Measurements from ENCODE around the gene TMEM139. TPM values are rescaled to one million over a fixed set of nuclear protein-coding genes. Genes with fewer than 3 reads are reported as not detected.

TMEM139 gene
- total RNA-seq (0.19 TPM), polyA plus RNA-seq (0.64 TPM)
- long read RNA-seq, donor 1, result 0 reads
- long read RNA-seq, donor 2, result 0 reads
- long read RNA-seq, donor 3, result 0 reads
- long read RNA-seq, donor 4, result 0 reads
- long read RNA-seq, donor 5, partial matches to known transcripts, result 0 of 4 reads
- long read RNA-seq, donor 5, other reads (novel, unspliced or antisense), result 0 of 4 reads
- long read RNA-seq, donor 6, result 0 reads
- long read RNA-seq, donor 7, result 0 reads
- long read RNA-seq, donor 8, result 0 reads
- long read RNA-seq, donor 9, result 0 reads
- long read RNA-seq, donor 10, result 0 reads

DNA sequence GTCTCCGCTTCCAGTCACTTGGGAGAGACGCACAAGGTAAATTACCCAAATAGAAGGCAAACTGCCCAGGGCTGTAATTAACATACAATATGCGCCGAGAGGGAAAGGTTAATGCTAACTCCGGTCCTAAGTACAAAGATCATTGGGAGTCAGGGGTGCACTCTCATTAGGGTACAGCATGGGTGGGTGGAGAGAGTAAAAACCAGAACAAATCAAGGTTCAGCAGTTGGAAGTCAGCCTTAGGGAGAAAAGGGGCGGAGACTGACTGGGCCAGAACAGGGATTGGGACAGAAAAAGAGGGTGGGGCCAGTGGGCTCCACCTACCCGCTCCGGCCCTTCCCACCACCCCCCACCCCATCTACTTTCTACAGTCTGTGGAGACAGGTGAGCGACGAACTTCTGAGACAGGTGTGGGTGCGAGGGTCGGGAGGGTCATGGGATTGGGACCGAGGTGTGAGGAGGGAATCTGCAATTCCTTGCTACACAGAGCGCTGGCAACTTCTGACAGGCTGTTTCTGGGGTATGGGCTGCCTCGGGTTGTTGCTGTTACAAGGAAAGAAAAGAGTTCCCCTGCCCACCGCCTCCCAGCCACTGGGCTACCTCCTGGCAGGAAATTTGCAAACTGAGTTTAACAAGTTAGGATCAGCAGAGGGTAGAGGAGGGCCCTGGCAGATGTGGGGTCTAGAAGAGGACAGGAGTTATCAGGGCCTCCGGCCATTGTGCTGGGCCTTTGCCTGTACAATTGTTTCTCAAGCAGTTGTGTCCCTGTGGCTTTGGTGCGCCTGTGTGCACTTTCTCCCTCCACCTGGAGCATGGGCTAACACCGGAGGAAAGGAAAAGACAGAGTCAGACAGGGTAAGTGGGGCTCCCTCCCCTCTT lies at the start of gene TMEM139:
TMEM139 (plus strand) TSS at position 368 of the 879 bp plus-strand sequence. CDS start 1,000 bp downstream, outside the sequence.
- WGBS, result 97% methylated on average over 19 of the region's 19 CpGs
- peak within 1 kb of the TSS in 1 of 2 donors; percentile 1 for H3K27ac ChIP-seq (ENCODE audit: low read depth in 1 of 2, low read length in 1 of 2)
- no peak within 1 kb of the TSS for H3K4me3 ChIP-seq (ENCODE audit: low read length in 2 of 2)

DNA sequence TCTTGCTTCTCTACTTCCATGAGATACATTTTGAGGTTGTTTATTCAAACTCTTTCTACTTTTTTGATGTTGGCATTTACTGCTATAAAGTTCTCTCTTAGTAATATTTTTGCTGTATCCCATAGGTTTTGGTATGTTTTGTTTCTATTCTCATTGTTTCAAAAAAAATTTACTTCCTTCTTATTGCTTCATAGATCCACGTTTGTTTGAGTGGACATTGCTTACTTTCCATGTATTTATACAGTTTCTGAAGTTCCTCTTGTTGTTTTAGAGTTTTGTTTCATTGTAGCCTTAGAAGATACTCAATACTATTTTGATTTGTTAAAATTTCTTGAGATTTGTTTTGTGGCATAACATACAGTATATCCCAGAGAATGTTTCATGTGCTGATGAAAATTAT lies 49.2 kb upstream of the TMEM139 start:
- 84% methylated on average over 1 of the region's 1 CpG for WGBS

More for the DNA sequence above, at the start of gene TMEM139:
- peaks cover 0 to 7% of the 10 kb centered on the region in 2 donors for H3K9me3 ChIP-seq (ENCODE audit: control insufficient read depth in 2 of 2, insufficient read depth in 1 of 2, low read length in 1 of 2)
- no peak for DNase-seq (ENCODE audit: low read depth in 6 of 9, low spot score in 9 of 9)
- H3K4me1 ChIP-seq (ENCODE audit: control insufficient read depth in 2 of 2, insufficient read depth in 2 of 2, low read length in 2 of 2), result peaks cover 17 to 38% of the 10 kb centered on the region in 2 donors
- no peaks in the 10 kb centered on the region for H3K27me3 ChIP-seq (ENCODE audit: control insufficient read depth in 2 of 2, insufficient read depth in 1 of 2, low read length in 1 of 2)
- H3K36me3 ChIP-seq (ENCODE audit: control insufficient read depth in 2 of 2, insufficient read depth in 2 of 2, low read length in 1 of 2), result no peaks in the 10 kb centered on the region

DNA sequence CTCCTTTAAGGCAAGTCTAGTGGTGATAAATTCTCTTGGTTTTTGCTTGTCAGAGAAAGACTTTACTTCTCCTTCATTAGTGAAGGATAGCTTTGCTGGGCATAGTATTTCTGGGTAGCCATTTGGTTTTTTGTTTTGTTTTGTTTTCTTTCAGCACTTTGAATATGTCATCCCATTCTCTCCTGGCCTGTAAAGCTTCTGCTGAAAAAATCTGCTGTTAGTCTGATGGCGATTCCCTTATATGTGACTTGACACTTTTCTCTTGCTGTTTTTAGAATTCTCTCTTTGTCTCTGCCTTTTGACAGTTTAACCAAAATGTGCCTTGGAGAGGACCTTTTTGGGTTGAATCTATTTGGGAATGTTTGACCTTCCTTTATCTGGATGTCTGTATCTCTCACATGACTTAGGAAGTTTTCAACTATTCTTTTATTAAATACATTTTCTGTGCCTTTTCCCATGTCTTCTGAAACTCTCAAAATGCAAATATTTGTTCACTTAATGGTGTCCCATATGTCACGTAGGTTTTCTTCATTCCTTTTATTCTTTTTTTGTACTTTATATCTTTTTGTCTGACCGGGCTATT lies 48.3 kb upstream of the TMEM139 start:
- H3K36me3 ChIP-seq (ENCODE audit: control insufficient read depth in 2 of 2, insufficient read depth in 2 of 2, low read length in 1 of 2), result no peaks in the 10 kb centered on the region
- no peaks in the 10 kb centered on the region for H3K4me1 ChIP-seq (ENCODE audit: control insufficient read depth in 2 of 2, insufficient read depth in 2 of 2, low read length in 2 of 2)
- no peak overlapping the region for H3K4me3 ChIP-seq (ENCODE audit: low read length in 2 of 2)
- 99% methylated on average over 3 of the region's 3 CpGs for WGBS
- no peaks in the 10 kb centered on the region for H3K27me3 ChIP-seq (ENCODE audit: control insufficient read depth in 2 of 2, insufficient read depth in 1 of 2, low read length in 1 of 2)
- peaks cover 0 to 5% of the 10 kb centered on the region in 2 donors for H3K9me3 ChIP-seq (ENCODE audit: control insufficient read depth in 2 of 2, insufficient read depth in 1 of 2, low read length in 1 of 2)
- DNase-seq (ENCODE audit: low read depth in 6 of 9, low spot score in 9 of 9), result no peak
- H3K27ac ChIP-seq (ENCODE audit: low read depth in 1 of 2, low read length in 1 of 2), result no peak overlapping the region

More for the DNA sequence above, 49.2 kb upstream of the TMEM139 start:
- H3K27me3 ChIP-seq (ENCODE audit: control insufficient read depth in 2 of 2, insufficient read depth in 1 of 2, low read length in 1 of 2), result no peaks in the 10 kb centered on the region
- H3K9me3 ChIP-seq (ENCODE audit: control insufficient read depth in 2 of 2, insufficient read depth in 1 of 2, low read length in 1 of 2), result peaks cover 0 to 5% of the 10 kb centered on the region in 2 donors
- H3K27ac ChIP-seq (ENCODE audit: low read depth in 1 of 2, low read length in 1 of 2), result no peak overlapping the region
- H3K4me1 ChIP-seq (ENCODE audit: control insufficient read depth in 2 of 2, insufficient read depth in 2 of 2, low read length in 2 of 2), result no peaks in the 10 kb centered on the region
- no peaks in the 10 kb centered on the region for H3K36me3 ChIP-seq (ENCODE audit: control insufficient read depth in 2 of 2, insufficient read depth in 2 of 2, low read length in 1 of 2)
- DNase-seq (ENCODE audit: low read depth in 6 of 9, low spot score in 9 of 9), result no peak
- no peak overlapping the region for H3K4me3 ChIP-seq (ENCODE audit: low read length in 2 of 2)

DNA sequence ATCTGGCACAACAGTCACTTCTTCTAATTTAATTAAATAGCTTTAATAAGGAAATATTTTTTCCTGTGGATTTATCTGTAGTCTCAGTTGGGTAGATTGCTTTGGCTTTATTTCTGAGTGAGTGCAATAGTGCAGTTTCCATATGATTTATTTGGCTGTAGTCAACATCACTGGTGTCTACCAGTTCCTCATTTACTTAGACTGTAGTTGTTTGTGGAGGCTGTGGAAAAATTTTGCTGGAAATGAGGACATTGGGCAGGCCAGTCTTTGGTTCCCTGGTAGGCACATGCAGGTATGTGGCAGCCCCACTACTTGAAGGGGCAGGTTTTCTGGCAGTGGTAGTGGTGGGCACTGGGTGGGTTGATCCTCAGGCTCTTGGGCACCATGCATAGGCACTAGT lies 47.4 kb upstream of the TMEM139 start:
- no peak for DNase-seq (ENCODE audit: low read depth in 6 of 9, low spot score in 9 of 9)
- Histone ChIP-seq H3K4me1 (ENCODE audit: control insufficient read depth in 2 of 2, insufficient read depth in 2 of 2, low read length in 2 of 2) (no peaks in the 10 kb centered on the region), H3K36me3 (ENCODE audit: control insufficient read depth in 2 of 2, insufficient read depth in 2 of 2, low read length in 1 of 2) (no peaks in the 10 kb centered on the region), H3K27me3 (ENCODE audit: control insufficient read depth in 2 of 2, insufficient read depth in 1 of 2, low read length in 1 of 2) (no peaks in the 10 kb centered on the region), H3K27ac (ENCODE audit: low read depth in 1 of 2, low read length in 1 of 2) (no peak overlapping the region), H3K4me3 (ENCODE audit: low read length in 2 of 2) (no peak overlapping the region), H3K9me3 (ENCODE audit: control insufficient read depth in 2 of 2, insufficient read depth in 1 of 2, low read length in 1 of 2) (peaks cover 0 to 5% of the 10 kb centered on the region in 2 donors)

DNA sequence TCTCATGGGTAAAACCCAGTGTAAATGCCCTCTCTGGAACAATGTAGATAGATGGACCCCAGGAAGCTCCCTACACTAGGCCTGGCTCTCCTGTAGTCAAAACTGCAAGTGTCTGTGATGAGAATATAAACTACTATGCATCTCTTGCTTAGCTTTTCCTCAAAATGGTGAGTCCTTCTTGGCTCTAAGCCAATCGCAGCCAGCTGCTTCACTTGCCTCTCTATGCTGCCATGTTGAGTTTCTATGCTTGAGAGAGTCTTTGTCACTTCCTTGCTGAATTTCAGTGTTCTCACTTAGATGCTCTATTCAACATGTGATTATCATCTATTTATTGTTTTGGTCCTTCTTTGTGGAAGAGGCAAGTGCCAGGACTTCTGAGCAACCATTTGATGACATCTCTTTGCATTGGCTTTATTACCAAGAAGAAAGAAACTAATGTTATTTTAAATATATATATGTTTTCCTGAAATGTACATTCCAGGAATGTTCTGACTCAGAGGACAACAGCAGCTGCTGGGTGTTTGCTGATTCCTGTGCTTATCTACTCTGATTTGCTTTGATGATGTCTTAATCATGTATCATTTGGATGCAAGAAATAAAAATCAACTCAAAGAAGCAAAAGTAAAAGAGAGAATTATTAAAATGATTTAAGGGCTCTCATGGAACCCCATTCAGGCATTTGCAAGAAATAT lies 46.3 kb upstream of the TMEM139 start:
- DNase-seq (ENCODE audit: low read depth in 6 of 9, low spot score in 9 of 9), result no peak
- Histone ChIP-seq H3K4me1 (ENCODE audit: control insufficient read depth in 2 of 2, insufficient read depth in 2 of 2, low read length in 2 of 2) (no peaks in the 10 kb centered on the region), H3K36me3 (ENCODE audit: control insufficient read depth in 2 of 2, insufficient read depth in 2 of 2, low read length in 1 of 2) (no peaks in the 10 kb centered on the region), H3K27me3 (ENCODE audit: control insufficient read depth in 2 of 2, insufficient read depth in 1 of 2, low read length in 1 of 2) (no peaks in the 10 kb centered on the region), H3K9me3 (ENCODE audit: control insufficient read depth in 2 of 2, insufficient read depth in 1 of 2, low read length in 1 of 2) (peaks cover 0 to 5% of the 10 kb centered on the region in 2 donors), H3K27ac (ENCODE audit: low read depth in 1 of 2, low read length in 1 of 2) (no peak overlapping the region), H3K4me3 (ENCODE audit: low read length in 2 of 2) (no peak overlapping the region)
- WGBS, result 100% methylated on average over 1 of the region's 1 CpG

DNA sequence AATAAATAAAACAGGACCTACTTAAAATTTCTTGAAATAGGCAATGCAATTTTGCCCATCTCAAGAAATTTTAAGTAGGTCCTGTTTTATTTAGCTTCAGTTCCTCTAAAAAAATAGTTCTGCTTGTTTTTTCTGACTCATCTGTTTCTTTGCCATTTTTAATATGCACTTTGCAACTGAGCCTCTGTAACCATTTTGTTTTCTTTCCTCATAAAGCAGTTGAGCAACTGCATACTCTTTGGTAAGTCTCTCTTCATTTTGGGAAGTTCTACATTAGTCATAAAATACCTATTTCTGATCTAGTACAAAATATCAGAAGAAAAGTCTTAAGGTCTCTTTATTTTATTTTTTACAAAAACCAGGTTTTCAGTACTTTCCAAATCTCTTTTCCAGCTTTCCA lies 44.9 kb upstream of the TMEM139 start:
- Histone ChIP-seq H3K9me3 (ENCODE audit: control insufficient read depth in 2 of 2, insufficient read depth in 1 of 2, low read length in 1 of 2) (peaks cover 0 to 5% of the 10 kb centered on the region in 2 donors), H3K27me3 (ENCODE audit: control insufficient read depth in 2 of 2, insufficient read depth in 1 of 2, low read length in 1 of 2) (no peaks in the 10 kb centered on the region), H3K4me1 (ENCODE audit: control insufficient read depth in 2 of 2, insufficient read depth in 2 of 2, low read length in 2 of 2) (no peaks in the 10 kb centered on the region), H3K36me3 (ENCODE audit: control insufficient read depth in 2 of 2, insufficient read depth in 2 of 2, low read length in 1 of 2) (no peaks in the 10 kb centered on the region), H3K27ac (ENCODE audit: low read depth in 1 of 2, low read length in 1 of 2) (no peak overlapping the region), H3K4me3 (ENCODE audit: low read length in 2 of 2) (no peak overlapping the region)
- no peak for DNase-seq (ENCODE audit: low read depth in 6 of 9, low spot score in 9 of 9)

DNA sequence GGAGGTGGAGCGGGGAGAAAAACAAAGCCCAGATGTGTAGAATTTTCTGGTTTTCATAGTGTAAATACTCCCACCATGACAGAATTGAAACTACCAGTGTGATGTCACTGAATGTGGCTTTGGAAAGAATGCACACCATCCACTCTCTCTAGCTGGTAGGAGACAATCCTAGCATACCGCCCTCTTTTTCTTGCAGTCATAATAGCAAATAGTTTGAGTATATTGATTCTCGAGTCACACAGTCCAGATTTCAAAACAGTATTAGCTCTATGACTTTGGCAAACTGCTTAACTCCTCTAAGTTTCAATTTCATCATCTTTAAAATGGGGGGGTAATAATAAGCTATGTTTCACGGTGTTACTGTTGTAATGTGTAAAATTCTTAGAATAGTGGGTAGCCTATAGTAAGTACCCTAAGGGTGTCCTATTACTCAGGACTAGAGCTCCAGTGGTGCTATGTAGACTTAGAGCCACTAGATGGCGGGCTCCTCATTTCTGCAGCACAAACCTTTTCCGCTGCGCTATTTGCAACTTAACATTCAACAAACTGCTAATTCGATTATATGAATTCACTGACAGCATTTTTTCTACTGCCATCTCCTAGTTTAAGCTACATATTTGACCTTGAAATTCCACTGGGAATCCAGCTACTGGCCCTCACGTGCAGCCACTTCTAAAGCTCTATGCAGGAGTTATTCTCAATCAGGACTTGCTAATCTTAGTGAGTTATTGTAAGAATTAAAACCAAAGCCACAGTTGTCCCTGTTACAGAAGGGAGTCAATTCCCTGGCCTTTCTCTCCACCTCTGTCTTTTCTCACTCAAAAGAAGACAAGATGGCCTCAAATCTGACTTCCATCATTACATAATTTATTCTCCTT lies 44.2 kb upstream of the TMEM139 start:
- no peaks in the 10 kb centered on the region for H3K36me3 ChIP-seq (ENCODE audit: control insufficient read depth in 2 of 2, insufficient read depth in 2 of 2, low read length in 1 of 2)
- H3K4me3 ChIP-seq (ENCODE audit: low read length in 2 of 2), result no peak overlapping the region
- H3K4me1 ChIP-seq (ENCODE audit: control insufficient read depth in 2 of 2, insufficient read depth in 2 of 2, low read length in 2 of 2), result no peaks in the 10 kb centered on the region
- no peaks in the 10 kb centered on the region for H3K27me3 ChIP-seq (ENCODE audit: control insufficient read depth in 2 of 2, insufficient read depth in 1 of 2, low read length in 1 of 2)
- peaks cover 0 to 5% of the 10 kb centered on the region in 2 donors for H3K9me3 ChIP-seq (ENCODE audit: control insufficient read depth in 2 of 2, insufficient read depth in 1 of 2, low read length in 1 of 2)
- DNase-seq (ENCODE audit: low read depth in 6 of 9, low spot score in 9 of 9), result peak; percentile 44 to 88 (median 64)
- no peak overlapping the region for H3K27ac ChIP-seq (ENCODE audit: low read depth in 1 of 2, low read length in 1 of 2)
- 35% methylated on average over 9 of the region's 9 CpGs for WGBS

DNA sequence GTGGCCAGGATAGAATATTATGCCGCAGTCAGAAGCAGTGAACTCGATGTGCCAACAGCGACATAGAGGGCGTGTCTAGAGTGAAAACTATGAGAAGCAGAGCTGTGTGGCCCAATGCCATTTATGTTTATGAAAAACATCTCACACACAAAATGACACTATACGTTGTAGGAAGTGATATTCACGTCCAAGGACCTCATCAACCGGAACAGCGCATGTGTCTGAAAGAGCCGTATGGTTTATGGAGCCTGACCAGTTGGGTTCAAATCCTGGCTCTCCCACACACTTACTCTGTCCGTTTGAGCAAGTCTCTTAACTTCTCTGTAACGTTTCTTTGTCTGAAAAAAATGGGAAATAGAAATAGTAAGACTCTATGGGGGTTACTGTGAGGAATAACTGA lies 42.5 kb upstream of the TMEM139 start:
- Histone ChIP-seq H3K27me3 (ENCODE audit: control insufficient read depth in 2 of 2, insufficient read depth in 1 of 2, low read length in 1 of 2) (no peaks in the 10 kb centered on the region), H3K4me1 (ENCODE audit: control insufficient read depth in 2 of 2, insufficient read depth in 2 of 2, low read length in 2 of 2) (no peaks in the 10 kb centered on the region), H3K9me3 (ENCODE audit: control insufficient read depth in 2 of 2, insufficient read depth in 1 of 2, low read length in 1 of 2) (peaks cover 0 to 5% of the 10 kb centered on the region in 2 donors), H3K36me3 (ENCODE audit: control insufficient read depth in 2 of 2, insufficient read depth in 2 of 2, low read length in 1 of 2) (no peaks in the 10 kb centered on the region), H3K4me3 (ENCODE audit: low read length in 2 of 2) (no peak overlapping the region), H3K27ac (ENCODE audit: low read depth in 1 of 2, low read length in 1 of 2) (no peak overlapping the region)
- DNase-seq (ENCODE audit: low read depth in 6 of 9, low spot score in 9 of 9), result no peak
- 95% methylated on average over 11 of the region's 11 CpGs for WGBS

Data from thymus (tissue), 14 donors.